ENCODE data around the gene NQO1.
A peak's percentile ranks its signal among the peaks of the same experiment; 100 is the strongest.

Gene NQO1

DNA sequence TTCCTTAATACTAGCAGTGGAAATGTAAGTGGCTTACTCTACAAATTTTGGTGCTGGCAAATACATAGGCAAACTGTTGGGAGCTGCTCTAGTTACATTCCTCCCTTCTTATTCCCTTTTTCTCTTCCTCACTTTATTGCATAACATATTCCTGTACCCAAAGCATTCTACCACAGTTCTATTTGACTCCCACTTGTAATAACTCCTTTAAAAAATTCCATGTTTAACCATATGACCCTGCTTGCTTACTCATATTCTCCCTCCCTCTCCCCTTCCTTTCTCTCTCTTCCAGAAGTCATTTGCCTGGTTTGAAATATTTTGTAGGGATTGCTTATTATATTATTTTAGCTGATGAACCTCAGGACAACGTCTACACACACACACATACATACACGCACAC is 22.7 kb downstream of the NQO1 start:
- no peak for DNase-seq

DNA sequence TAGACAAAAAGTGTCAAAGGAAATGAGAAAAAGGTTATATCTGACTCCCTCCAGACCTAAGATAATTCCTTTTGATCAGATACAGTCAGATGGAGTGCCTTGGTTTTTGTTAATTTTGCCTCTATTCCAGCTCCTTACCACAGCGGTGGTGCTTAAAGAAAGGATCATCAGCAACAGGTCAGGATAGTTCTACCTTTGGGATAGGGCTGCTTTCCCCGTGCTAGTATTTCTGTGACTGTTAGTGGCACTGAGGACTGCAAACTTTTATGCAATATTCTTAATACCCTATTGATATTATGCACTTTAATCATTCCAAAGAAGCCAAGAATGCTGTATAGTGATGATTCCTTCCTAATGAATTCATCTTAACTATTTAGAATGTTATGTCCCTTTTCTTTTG is 24.5 kb downstream of the NQO1 start:
- DNase-seq, result no peak

DNA sequence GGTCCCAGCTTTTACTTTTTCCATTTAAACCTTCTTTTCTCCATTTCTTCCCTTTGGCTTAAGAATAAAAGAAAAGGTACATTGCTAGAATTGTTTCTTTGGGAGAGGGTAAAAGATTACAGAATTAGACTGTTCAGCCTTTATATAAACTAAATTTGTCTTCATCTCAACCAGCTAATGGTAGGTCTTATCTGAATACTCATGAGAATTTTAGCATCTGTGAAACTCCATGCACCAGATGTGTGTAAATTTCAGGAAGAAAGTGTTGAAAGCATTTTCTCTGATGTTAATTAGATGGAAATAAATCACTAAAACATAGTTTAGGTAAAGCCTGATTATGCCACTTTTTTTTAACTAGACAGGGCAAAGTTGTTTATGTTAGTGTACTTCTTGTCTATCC is 24.9 kb downstream of the NQO1 start:
- DNase-seq, result no peak

DNA sequence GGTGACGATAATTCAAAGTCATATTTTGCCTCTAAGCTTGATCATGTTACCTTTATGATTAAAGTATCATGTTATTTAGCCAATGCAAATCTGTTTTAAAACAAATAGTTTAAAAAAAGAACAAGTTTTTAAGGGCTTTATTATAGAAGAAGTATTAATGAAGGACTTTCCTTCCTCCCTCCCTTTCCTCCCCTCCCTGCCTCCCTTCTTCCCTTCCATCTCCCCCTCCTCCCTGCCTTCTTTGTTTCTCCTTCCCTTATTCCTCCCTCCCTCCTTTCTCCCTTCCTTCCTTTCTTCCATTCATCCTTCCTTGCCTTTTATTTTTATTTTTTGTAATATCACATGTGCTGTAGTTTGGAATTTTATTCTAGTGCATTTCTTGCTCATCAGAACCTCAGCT is 26.4 kb downstream of the NQO1 start:
- DNase-seq, result no peak

DNA sequence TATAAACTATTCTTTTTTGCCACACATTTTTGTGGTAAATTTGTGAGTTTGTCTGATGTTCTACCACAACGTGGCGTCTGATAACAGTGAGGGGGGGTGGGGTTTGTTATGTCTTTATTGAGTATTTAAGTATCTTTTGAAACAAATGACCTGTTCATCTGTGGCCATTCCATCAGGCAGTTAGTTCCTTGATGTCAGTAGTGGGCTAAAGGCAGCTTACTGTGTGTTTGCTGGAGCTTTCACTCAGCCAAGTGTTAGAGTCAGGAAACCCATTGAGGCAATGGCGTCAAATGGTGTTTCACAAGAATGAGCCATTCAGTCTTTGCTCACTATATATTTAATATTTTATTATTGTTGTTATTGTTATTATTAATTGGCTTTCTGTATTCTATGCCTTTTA is 28.0 kb downstream of the NQO1 start:
- peak; percentile 36 for DNase-seq

DNA sequence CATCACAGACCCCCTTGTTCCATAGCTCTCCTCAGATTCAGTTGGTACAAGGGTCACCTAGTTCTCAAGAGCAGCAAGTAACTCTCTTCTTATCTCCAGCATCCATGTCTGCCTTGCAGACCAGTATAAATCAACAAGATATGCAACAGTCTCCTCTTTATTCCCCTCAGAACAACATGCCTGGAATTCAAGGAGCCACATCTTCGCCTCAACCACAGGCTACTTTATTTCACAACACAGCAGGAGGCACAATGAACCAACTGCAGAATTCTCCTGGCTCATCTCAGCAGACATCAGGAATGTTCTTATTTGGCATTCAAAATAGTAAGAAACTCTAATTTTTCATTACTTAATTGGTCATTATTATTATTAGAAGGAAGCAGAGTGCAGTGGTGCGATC is 32.4 kb downstream of the NQO1 start:
- DNase-seq, result no peak

DNA sequence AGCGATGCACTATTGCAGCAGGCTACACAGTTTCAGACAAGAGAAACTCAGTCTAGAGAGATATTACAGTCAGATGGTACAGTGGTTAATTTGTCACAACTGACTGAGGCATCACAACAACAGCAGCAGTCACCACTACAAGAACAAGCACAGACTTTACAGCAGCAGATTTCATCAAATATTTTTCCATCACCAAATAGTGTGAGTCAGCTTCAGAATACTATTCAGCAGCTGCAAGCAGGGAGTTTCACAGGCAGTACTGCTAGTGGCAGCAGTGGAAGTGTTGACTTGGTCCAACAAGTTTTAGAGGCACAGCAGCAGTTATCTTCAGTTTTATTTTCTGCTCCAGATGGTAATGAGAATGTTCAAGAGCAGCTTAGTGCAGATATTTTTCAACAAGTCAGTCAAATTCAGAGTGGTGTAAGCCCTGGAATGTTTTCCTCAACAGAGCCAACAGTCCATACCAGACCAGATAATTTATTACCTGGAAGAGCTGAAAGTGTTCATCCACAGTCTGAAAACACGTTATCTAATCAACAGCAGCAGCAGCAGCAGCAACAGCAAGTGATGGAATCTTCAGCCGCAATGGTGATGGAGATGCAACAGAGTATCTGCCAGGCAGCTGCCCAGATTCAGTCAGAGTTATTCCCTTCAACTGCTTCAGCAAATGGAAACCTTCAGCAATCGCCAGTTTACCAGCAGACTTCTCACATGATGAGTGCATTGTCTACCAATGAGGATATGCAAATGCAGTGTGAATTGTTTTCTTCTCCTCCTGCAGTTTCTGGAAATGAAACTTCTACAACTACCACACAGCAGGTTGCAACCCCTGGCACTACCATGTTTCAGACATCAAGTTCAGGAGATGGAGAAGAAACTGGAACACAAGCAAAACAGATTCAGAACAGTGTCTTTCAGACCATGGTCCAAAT is 34.1 kb downstream of the NQO1 start:
- no peak for DNase-seq

DNA sequence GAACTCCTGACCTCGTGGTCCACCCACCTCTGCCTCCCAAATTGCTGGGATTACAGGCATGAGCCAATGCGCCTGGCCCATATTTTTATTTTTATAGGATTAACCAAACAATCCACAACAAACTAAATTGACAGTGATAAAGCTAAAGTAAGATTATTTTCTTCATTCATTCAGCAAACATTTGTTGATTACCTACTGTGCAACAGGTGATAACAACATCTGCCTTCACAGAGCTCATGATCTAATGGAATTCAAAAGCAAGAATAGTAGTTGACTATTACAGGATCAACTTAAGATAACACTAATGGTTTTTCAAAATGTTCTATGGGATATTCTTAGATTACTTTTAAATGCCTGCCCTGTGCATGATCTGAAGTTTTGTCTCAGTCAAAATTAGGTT is 37.8 kb downstream of the NQO1 start:
- DNase-seq, result no peak

DNA sequence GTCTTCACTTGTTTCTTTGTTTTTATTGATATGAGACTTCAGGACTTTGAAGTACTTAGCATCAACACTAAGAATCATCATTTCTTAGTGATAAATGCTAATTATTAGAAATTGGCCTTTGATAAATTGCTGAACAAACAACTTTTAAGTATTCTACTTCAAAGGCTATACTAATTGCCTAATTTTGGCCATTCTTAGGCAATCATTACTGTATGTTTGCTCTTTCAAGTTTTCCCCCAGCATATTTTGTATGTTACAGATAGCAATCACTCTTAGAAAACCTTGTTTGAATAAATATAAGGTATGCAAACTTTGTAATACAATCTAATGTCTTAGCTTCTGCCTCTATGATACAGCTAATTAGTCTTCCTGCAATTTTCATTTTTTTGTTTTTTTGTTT is 46.0 kb downstream of the NQO1 start:
- no peak for DNase-seq

DNA sequence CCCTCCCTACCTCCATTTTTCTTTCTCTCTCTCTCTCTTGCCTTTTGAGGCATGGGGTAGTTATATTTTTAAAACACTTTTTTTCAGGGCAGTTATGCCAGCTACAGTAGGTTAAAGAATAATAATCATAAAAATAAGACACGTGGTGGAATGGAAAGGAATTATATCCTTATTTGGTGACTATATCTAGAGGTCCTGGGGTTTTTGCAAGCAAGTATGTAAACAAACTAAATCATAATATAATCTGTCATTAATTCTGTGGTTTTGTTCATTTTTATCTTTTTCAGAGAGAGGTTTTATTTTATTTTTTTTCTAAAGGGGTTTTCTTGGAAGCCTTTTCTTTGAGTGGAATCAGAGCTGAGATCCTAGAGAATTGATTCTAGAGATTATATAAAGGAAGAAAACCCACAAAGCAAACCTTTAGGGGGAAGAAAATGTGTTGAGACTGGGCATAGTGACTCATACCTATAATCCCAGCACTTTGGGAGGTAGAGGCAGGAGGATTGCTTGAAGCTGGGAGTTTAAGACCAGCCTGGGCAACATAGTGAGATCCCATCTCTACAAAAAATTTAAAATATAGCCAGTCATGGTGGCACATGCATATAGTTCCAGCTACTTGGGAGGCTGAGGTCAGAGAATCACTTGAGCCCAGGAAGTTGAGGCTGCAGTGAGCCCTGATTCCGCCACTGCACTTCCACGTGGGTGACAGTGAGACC is 53.2 kb downstream of the NQO1 start:
- DNase-seq, result no peak

DNA sequence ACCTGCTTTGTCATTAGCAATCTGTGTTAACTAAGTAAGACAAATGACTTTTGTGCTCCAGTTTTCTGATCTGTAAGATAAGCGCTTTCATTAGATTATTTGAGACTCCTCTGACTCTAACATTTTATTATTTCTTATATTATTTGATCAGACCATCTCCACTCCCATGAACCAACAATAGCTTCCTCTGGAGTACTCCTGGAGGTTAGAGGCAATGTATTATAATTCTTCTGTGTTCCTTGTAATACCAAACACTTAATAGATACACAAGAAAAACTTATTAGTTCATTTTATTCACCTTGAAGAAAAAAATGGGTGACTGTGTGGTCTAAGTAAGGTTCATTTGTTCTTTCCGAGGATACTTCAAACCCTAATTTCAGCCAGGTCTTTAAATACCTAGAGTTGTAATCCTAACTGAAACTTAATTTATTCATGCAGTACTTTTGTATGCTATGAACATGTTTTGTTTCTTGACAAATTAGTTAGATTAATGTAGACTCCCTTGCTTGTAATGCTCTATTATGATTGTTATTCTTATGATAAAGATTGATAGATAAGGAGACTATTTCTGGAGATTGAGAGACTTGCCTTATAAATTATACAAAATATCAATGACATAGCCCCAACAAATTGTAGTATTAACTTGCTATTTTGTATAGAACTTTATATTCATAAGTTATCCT is 53.9 kb downstream of the NQO1 start:
- no peak for DNase-seq

DNA sequence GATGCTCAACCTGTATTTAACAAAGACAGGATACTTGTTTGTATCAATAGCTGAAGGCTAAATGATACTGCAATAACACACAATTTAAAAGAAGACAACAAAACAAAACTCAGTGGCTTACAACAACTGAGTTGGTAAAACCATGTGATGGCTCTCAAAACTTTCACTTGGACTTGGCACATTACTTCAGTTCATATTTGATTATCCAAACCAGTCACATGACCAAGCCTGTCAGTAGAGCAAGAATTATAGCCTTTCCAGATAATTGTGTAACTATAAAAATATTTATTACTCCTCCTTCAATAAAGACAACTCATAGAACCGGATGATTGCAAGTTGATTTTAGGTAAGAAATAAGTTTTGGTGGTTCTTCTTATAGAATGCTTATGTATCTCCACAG is 56.8 kb downstream of the NQO1 start:
- DNase-seq, result no peak

DNA sequence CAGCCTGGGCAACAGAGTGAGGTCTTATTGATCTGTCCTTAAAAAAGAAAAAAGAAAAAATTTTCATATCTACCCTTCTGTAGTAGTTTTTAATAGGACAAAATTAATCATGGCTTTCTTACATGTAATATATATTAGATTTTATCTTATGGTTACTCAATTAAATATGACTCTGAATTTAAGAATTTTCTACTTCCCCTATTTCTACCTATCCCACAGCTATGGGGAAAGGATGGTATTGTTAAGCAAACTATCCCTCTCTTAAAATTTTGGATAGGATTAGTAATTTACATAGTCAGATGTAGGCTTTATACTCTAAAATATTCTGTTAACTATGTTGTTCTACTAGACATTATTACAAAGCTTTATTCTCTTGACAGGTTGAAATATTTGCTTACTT is 62.5 kb downstream of the NQO1 start:
- peak; percentile 18 for DNase-seq

DNA sequence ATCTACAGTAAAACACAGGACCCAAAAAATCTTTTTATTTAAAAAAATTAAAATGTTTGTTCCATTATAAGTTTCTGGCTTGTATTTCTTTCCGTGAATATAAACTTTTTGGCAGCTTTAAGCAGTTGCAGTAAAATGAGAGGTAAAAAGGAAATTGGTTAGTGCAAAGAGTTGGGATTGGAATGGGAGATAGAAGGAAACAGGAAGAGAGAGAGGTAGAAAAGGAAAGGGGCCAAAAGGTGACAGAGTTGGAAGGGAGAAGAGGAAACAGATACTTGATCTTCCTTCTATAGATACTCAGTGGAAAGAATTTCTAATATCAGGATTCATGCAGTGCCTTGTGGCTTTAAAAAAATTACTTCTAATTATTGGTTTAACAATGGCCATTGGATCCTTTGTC is 63.5 kb downstream of the NQO1 start:
- DNase-seq, result no peak

DNA sequence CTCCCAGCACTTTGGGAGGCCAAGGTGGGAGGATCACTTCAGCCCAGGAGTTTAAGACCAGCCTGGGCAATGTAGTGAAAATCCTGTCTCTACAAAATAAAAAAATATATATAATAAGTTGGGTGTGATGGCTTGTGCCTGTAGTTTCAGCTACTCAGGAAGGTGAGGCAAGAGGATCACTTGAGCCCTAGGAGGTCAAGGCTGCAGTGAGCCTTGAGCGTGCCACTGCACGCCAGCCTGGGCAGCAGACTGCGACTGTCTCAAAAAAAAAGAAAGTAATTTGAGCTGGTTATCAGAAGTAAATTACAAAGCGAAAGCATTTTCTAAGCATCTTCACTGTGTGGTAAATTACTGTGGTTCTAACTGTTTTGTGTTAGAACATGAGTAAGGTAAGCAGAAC is 66.2 kb downstream of the NQO1 start:
- DNase-seq, result no peak

All from hematopoietic multipotent progenitor cell treated with erythropoietin and hydrocortisone succinate and interleukin-3 and kit ligand, for 4 days (in vitro differentiated cells).